K562 (cell line): ENCODE results near the gene CHRNA9. TPM values are rescaled to one million over a fixed set of nuclear protein-coding genes. Genes with fewer than 3 reads are reported as not detected.
A peak's percentile ranks its signal among the peaks of the same experiment; 100 is the strongest.

Source experiments
- CC2D1A ChIP-seq: fragments of 450-650 bp; IDR thresholded peaks from 2 replicates; pipeline ENCODE4 v1.6.1; 2017; ENCODE audit warnings: mild to moderate bottlenecking
- CLOCK ChIP-seq: fragments of 250-450 bp; sonication (Bioruptor Pico); IDR thresholded peaks from 2 replicates; pipeline ENCODE4 v1.4.0; 2020; ENCODE audit warnings: mild to moderate bottlenecking, moderate library complexity, borderline replicate concordance
- ESRRB ChIP-seq: fragments of 250-450 bp; sonication (Bioruptor Pico); IDR thresholded peaks from 2 replicates; pipeline ENCODE4 v1.5.0; 2020; ENCODE audit warnings: mild to moderate bottlenecking, moderate library complexity, borderline replicate concordance
- FOXA3 ChIP-seq, 2 experiments: fragments of 450-650 bp in 1 of 2; sonication (generic) in 1 of 2; formaldehyde crosslinking; IDR thresholded peaks in 1 of 2; conservative IDR thresholded peaks in 1 of 2; 2 replicates each; pipeline versions ENCODE4 v1.4.0 to v1.8.0; 2020 to 2022; ENCODE audit warnings: mild to moderate bottlenecking in 2 of 2, missing genetic modification reagents in 1 of 2
- GTF2E2 ChIP-seq: fragments of 200-800 bp; sonication (Bioruptor generic); IDR thresholded peaks from 2 replicates; pipeline ENCODE4 v1.6.1; 2016; ENCODE audit warnings: missing genetic modification characterization, missing compliant biosample characterization
- HDGF ChIP-seq: fragments of 450-650 bp; IDR thresholded peaks from 2 replicates; pipeline ENCODE4 v1.6.1; 2016
- IRF9 ChIP-seq: fragments of 450-650 bp; IDR thresholded peaks from 2 replicates; pipeline ENCODE4 v1.6.1; 2016; ENCODE audit warnings: missing biosample characterization, missing genetic modification characterization
- KAT8 ChIP-seq: fragments of 450-650 bp; IDR thresholded peaks from 2 replicates; pipeline ENCODE4 v1.6.1; 2016; ENCODE audit warnings: low read depth, mild to moderate bottlenecking
- KLF6 ChIP-seq: fragments of 250-450 bp; sonication (Bioruptor Pico); IDR thresholded peaks from 2 replicates; pipeline ENCODE4 v1.4.0; 2020; ENCODE audit warnings: mild to moderate bottlenecking, moderate library complexity, borderline replicate concordance
- MECOM ChIP-seq: fragments of 250-450 bp; sonication (Bioruptor Pico); IDR thresholded peaks from 2 replicates; pipeline ENCODE4 v1.8.0; 2022; ENCODE audit warnings: inconsistent platforms
- MEF2D ChIP-seq: conservative IDR thresholded peaks from 2 replicates; pipeline ENCODE4 v1.6.1; 2016; ENCODE audit warnings: low read depth, missing genetic modification characterization, missing compliant biosample characterization
- MYNN ChIP-seq, 2 experiments: sonication (generic); formaldehyde crosslinking in 1 of 2; IDR thresholded peaks; 2 replicates each; pipeline versions ENCODE4 v1.5.0 to v1.6.1; 2016 to 2020; ENCODE audit warnings: antibody characterized with exemption in 1 of 2, missing genetic modification reagents in 1 of 2
- NFATC3 ChIP-seq: fragments of 450-650 bp; IDR thresholded peaks from 2 replicates; pipeline ENCODE4 v1.6.1; 2017; ENCODE audit warnings: mild to moderate bottlenecking
- POLR2H ChIP-seq: IDR thresholded peaks from 2 replicates; pipeline ENCODE4 v1.6.1; 2016; ENCODE audit warnings: missing genetic modification characterization, low read depth, mild to moderate bottlenecking, control low read depth, missing compliant biosample characterization, moderate library complexity
- SMARCC2 ChIP-seq: fragments of 450-650 bp; IDR thresholded peaks from 2 replicates; pipeline ENCODE4 v1.6.1; 2017; ENCODE audit warnings: antibody characterized with exemption, moderate library complexity, mild to moderate bottlenecking, low read depth
- TCF3 ChIP-seq: sonication (generic); formaldehyde crosslinking; IDR thresholded peaks from 2 replicates; pipeline ENCODE4 v1.4.0; 2020; ENCODE audit warnings: mild to moderate bottlenecking, missing genetic modification reagents
- TEAD2 ChIP-seq: fragments of 450-650 bp; IDR thresholded peaks from 2 replicates; pipeline ENCODE4 v1.6.1; 2016; ENCODE audit warnings: missing genetic modification characterization, control low read depth, missing compliant biosample characterization
- USF1 ChIP-seq: sonication (generic); formaldehyde crosslinking; IDR thresholded peaks from 2 replicates; pipeline ENCODE4 v1.9.0; 2022; ENCODE audit warnings: mild to moderate bottlenecking, missing genetic modification reagents
- ZNF12 ChIP-seq: sonication (generic); formaldehyde crosslinking; IDR thresholded peaks from 2 replicates; pipeline ENCODE4 v1.4.0; 2020; ENCODE audit warnings: mild to moderate bottlenecking, missing genetic modification reagents
- ZNF197 ChIP-seq: fragments of 200-800 bp; sonication (Bioruptor generic); IDR thresholded peaks from 2 replicates; pipeline ENCODE4 v1.6.1; 2016; ENCODE audit warnings: low read depth, missing genetic modification characterization, missing compliant biosample characterization
- ZNF324 ChIP-seq: fragments of 250-450 bp; sonication (Bioruptor Pico); IDR thresholded peaks from 2 replicates; pipeline ENCODE4 v1.4.0; 2020; ENCODE audit warnings: mild to moderate bottlenecking
- ZNF75A ChIP-seq: fragments of 450-650 bp; formaldehyde crosslinking; IDR thresholded peaks from 2 replicates; pipeline ENCODE4 v1.4.0; 2020; ENCODE audit warnings: mild to moderate bottlenecking
- ZSCAN29 ChIP-seq: fragments of 450-650 bp; IDR thresholded peaks from 2 replicates; pipeline ENCODE4 v1.6.1; 2017
- polyA plus RNA-seq, 8 experiments: library from polyadenylated mRNA; depleted of rRNA in 4 of 8; stranded (reverse) in 5 of 8; unstranded in 3 of 8; fragments of >200 nt; fragmentation: Nextera tagmentation in 2 of 8; fragmentation: Illumina TruSeq in 1 of 8; extraction: Ambion mirVana in 2 of 8; extraction: Trizol in 1 of 8; gene quantifications; 2 replicates each; pipeline versions ENCODE4 v1.2.1 to v1.2.3, GENCODE V29; 2011 to 2014; ENCODE audit warnings: inconsistent platforms in 1 of 8, missing spikeins in 1 of 8
- total RNA-seq, 7 experiments: library from RNA; depleted of rRNA in 6 of 7; stranded (reverse); fragments of >200 nt in 6 of 7; fragmentation: Illumina TruSeq in 2 of 7; extraction: Trizol in 2 of 7; gene quantifications; 2 replicates each; pipeline versions ENCODE4 v1.2.1 to v1.2.3, GENCODE V29; 2011 to 2021; ENCODE audit warnings: low replicate concordance in 1 of 7

Gene CHRNA9
- total and polyA plus RNA-seq, 9 of the 15 experiments (the other 6 are each of a cell fraction or from before 2014, with no cell fraction given): not detected

DNA sequence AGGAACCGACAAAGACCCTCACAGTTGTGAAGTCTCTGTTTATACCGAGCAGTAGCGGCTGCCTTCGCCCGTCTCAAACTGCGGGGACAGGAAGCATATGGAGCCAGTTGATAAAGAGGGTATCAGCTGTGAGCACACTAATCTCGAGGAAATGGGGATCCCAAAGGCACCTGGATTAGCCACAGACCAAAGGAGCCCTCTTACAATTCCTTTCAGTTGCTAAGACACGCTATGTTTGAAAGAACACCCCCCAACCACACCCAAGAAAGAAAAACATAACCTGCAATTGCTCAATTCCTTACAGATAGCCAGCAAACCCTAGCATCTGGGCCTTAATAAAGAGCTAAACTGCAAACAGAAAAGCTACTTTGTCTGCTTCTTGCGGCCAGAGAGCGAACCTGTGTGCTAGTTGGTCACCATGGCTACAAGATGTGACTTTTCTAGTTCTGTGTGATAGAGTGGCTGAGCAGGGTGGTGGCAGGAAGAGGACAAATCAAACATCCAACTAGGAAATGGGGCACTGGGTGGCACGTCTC is 23.3 kb upstream of the CHRNA9 start (continued):
- no peak for TF ChIP-seq USF1 (CRISPR knock-in tag)
- no peak for TF ChIP-seq TEAD2 (tag)
- TF ChIP-seq FOXA3 (CRISPR knock-in tag; conservative IDR thresholded peaks at IDR 0.05 in 1 of 2, IDR thresholded peaks at IDR 0.05 in 1 of 2): no peak
- TF ChIP-seq CLOCK: no peak
- peak; percentile 68; the same call in 1 of the 2 replicates for TF ChIP-seq CC2D1A
- TF ChIP-seq IRF9 (tag): no peak
- TF ChIP-seq GTF2E2: 0 out of 2 replicates have a peak, but pooled peaks have one; percentile 40
- no peak for TF ChIP-seq KAT8
- no peak for TF ChIP-seq ZNF75A (CRISPR knock-in tag)
- no peak for TF ChIP-seq POLR2H (tag)
- no peak for TF ChIP-seq MECOM (CRISPR knock-in tag)
- TF ChIP-seq ZNF197 (CRISPR knock-in tag): 0 out of 2 replicates have a peak, but pooled peaks have one; percentile 57
- no peak for TF ChIP-seq ESRRB (CRISPR knock-in tag)
- peak; percentile 73 for TF ChIP-seq SMARCC2
- TF ChIP-seq ZNF324: no peak
- no peak for TF ChIP-seq ZNF12 (CRISPR knock-in tag)
- TF ChIP-seq MYNN (IDR thresholded peaks at IDR 0.05): peak; percentile 93
- no peak; the same call in 1 of the 2 replicates for TF ChIP-seq MYNN (CRISPR knock-in tag; IDR thresholded peaks at IDR 0.05)
- no peak for TF ChIP-seq KLF6 (CRISPR knock-in tag)
- TF ChIP-seq TCF3 (CRISPR knock-in tag): peak; percentile 94
- TF ChIP-seq ZSCAN29: no peak
- TF ChIP-seq HDGF: no peak
- no peak for TF ChIP-seq NFATC3
- no peak for TF ChIP-seq MEF2D (tag)
